Ishikawa (cell line): ENCODE measurements around the gene FAM184A.

Experiments used
- CEBPB ChIP-seq: IDR thresholded peaks from 2 replicates; pipeline ENCODE4 v1.6.1; 2012
- CREB1 ChIP-seq: IDR thresholded peaks from 2 replicates; pipeline ENCODE4 v1.6.1; 2012; ENCODE audit warnings: low read depth
- EGR1 ChIP-seq: IDR thresholded peaks from 2 replicates; pipeline ENCODE4 v1.6.1; 2012
- EP300 ChIP-seq: IDR thresholded peaks from 2 replicates; pipeline ENCODE4 v1.6.1; 2012; ENCODE audit warnings: borderline replicate concordance
- FOXM1 ChIP-seq: IDR thresholded peaks from 2 replicates; pipeline ENCODE4 v1.6.1; 2012; ENCODE audit warnings: low read depth, borderline replicate concordance
- MAX ChIP-seq: IDR thresholded peaks from 2 replicates; pipeline ENCODE4 v1.6.1; 2012
- NFIC ChIP-seq: IDR thresholded peaks from 2 replicates; pipeline ENCODE4 v1.6.1; 2012
- RAD21 ChIP-seq: IDR thresholded peaks from 2 replicates; pipeline ENCODE4 v1.6.1; 2012; ENCODE audit warnings: low read depth
- REST ChIP-seq: IDR thresholded peaks from 2 replicates; pipeline ENCODE4 v1.6.1; 2012; ENCODE audit warnings: low read depth, mild to moderate bottlenecking
- TAF1 ChIP-seq: IDR thresholded peaks from 2 replicates; pipeline ENCODE4 v1.6.1; 2012; ENCODE audit warnings: low read depth, mild to moderate bottlenecking
- TCF12 ChIP-seq: IDR thresholded peaks from 2 replicates; pipeline ENCODE4 v1.6.1; 2012; ENCODE audit warnings: low read depth
- TEAD4 ChIP-seq: IDR thresholded peaks from 2 replicates; pipeline ENCODE4 v1.6.1; 2012
- USF1 ChIP-seq: IDR thresholded peaks from 2 replicates; pipeline ENCODE4 v1.6.1; 2012
- YY1 ChIP-seq: IDR thresholded peaks from 2 replicates; pipeline ENCODE4 v1.6.1; 2012; ENCODE audit warnings: low read depth
- ZBTB7A ChIP-seq: IDR thresholded peaks from 2 replicates; pipeline ENCODE4 v1.6.1; 2012; ENCODE audit warnings: low read depth

FAM184A gene

GRCh38 chr6:119025793-119026192, 52.7 kb downstream of the FAM184A start:
- TF ChIP-seq USF1 (no peak), CEBPB (no peak), EP300 (no peak), RAD21 (no peak), TAF1 (no peak), TEAD4 (no peak), YY1 (no peak), MAX (no peak), EGR1 (no peak), REST (no peak)

DNA sequence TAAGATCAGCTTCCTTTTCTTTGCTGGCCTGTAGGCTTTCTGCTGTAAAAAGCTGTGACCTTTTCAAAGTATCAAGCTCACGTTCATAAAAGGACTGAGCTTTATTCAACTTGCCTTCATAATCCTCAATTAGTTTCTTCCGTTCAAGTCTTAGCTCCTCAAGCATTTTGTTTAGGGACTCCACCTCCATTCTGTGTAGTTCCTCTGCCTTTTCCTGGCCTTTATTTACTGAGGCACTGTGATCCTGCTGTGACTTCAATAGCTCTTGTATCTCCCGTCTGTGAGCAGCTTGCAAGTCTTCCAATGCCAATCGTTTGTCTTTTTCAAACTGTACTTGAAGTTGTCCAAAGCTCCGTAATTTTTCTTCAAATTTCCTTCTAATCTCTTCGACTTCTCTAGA, 54.4 kb downstream of the FAM184A start:
- no peak for TF ChIP-seq RAD21
- TF ChIP-seq REST, result no peak
- TF ChIP-seq USF1, result no peak
- no peak for TF ChIP-seq ZBTB7A
- TF ChIP-seq NFIC, result no peak
- TF ChIP-seq TEAD4, result no peak
- no peak for TF ChIP-seq EP300
- TF ChIP-seq CREB1, result no peak
- no peak for TF ChIP-seq EGR1
- no peak for TF ChIP-seq FOXM1
- no peak for TF ChIP-seq TCF12
- TF ChIP-seq YY1, result no peak
- TF ChIP-seq CEBPB, result no peak
- no peak for TF ChIP-seq TAF1
- TF ChIP-seq MAX, result no peak

DNA sequence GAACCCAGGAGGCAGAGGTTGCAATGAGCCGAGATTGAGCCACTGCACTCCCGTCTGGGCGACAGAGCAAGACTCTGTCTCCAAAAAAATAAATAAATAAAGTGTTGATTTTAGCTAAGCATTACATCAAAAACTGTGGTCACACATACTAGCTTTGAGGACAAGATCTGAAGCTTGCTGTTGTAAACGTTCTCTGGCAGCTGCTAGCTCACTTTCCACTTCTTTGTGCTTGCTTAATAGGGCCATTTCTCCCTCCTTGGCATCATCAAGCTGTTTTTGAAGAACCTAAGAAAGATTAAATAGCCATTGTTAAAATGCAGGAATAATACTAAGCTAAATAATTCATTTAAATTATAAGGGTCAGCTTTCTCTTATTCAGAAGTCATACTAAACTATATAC, 55.7 kb downstream of the FAM184A start:
- no peak for TF ChIP-seq EP300
- TF ChIP-seq REST, result no peak
- TF ChIP-seq MAX, result no peak
- TF ChIP-seq TCF12, result no peak
- TF ChIP-seq YY1, result no peak
- no peak for TF ChIP-seq CEBPB
- no peak for TF ChIP-seq FOXM1
- TF ChIP-seq NFIC, result no peak
- no peak for TF ChIP-seq USF1
- TF ChIP-seq TEAD4, result no peak
- no peak for TF ChIP-seq CREB1
- TF ChIP-seq ZBTB7A, result no peak
- TF ChIP-seq EGR1, result no peak
- TF ChIP-seq RAD21, result no peak
